HG03045 (cell line): ENCODE results near the gene ARHGEF2.

Source experiments
- ATAC-seq: cut with Tn5 transposase; IDR thresholded peaks from one replicate; pipeline ENCODE4 v1.9.1; 2021; ENCODE audit warnings: mild to moderate bottlenecking, moderate library complexity; ENCODE audit not compliant: unreplicated experiment

Gene ARHGEF2

DNA sequence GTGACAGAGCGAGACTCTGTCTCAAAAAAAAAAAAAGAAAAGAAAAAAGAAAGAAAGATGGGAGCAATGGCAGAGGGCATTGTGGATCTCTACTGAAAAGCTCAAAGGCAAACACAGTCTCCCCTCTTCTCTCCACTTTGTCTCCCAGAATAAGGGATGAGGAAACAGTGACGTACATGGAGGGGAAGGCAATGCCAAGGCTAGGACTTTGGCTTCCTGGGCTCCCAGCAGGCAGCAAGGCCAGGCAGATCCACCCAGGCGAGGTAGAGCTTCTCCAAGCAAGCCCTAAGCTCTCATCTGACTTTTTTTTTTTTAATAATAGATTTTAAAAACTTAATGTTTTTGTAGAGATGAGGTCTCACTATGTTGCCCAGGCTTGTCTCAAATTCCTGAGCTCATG lies 4.6 kb downstream of the ARHGEF2 start:
- ATAC-seq, result no peak

DNA sequence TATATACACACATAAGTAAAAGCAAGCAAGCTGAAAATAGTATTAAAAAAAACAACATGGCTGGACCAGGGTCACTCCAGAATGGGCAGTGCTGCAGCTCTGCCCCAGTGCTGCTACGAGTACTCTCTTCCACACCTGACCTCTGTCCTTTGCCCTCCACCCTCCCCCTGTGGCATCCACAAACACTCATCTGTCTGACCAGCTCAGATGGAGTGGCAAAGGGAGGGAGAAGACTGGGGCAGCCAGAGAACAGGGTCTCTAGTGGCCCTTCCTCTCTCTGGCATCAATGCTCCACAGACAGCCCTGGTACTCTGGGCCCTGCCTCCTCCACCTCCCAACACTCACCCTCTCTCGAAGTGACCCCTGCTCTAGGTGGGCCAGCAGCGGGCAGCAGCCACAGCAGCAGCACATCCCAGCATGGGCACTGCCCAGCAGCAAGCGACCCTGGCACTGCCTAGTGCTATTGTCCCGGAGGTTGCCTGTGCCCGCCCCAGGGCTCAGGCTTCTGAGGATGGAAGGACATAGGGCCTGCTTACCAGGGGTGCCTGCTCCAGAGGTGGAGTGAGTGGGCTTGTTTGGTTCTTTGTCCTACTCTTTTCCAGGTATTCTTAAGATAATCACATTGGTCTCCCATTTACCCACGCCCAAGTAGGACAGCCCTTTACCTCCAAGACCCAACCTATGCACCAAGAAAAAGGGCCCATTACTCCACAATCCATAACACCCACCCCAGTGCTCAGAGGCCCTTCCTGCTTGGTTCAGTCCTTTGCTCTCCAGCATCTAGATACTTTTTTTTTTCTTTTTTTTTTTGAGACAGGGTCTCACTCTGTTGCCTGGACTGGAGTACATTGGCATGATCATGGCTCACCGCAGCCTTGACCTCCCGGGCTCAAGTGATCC lies 6.2 kb downstream of the ARHGEF2 start:
- ATAC-seq, result no peak

DNA sequence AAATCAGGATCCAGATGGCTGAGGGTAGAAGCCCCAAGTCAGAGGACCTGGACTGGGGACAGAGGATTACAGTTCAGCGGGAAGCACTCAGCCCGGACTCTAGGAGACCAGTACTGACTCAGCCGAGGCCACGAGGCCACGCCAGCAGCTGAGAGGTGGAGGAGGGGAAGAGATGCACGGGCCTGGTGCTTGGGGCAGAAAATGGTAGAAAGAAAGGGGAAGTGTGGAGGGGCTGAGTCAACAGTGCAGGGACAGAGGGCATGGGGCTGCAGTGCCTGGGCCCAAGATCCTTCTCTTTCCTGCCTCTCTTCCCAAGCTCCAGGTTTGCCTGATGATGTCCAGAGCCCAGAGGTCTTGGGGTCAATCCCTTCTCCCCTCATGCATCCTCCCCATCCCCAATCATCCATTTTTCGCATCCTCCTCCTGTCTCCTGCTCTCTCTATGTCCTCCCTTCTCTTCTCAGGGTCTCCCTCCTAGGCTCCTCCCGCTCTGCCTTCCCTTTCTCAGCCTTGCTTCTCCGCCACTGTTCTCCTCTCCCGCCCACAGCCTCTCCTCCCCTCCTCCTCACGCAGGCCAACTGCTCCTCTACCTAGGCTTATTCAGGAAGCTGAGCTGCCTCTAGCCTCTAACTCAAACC lies 7.7 kb downstream of the ARHGEF2 start:
- no peak for ATAC-seq

DNA sequence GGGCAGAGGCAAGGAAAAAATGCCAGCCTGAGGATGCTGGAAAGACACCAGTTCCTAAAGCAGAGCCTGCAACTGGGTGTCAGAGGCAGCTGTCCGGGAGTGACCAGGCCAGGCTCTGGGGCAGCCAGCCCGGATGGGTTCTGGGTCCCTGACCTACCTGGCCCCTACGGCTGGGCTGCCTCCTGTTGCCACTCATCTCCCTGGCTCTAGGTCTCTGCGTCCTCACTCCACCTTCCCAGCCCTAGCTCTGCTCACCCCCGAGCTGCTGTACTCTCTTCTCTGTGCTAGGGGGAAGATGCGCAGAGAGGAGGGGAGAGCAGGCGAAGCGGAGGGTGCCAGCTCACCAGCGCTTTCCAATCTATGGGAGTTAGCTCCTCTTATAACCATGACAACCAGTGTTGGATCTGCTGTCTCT lies 9.0 kb downstream of the ARHGEF2 start:
- ATAC-seq, result no peak

- no peak for ATAC-seq
Measured at GRCh38 chr1:155968670-155969069, 9.7 kb downstream of the ARHGEF2 start.

DNA sequence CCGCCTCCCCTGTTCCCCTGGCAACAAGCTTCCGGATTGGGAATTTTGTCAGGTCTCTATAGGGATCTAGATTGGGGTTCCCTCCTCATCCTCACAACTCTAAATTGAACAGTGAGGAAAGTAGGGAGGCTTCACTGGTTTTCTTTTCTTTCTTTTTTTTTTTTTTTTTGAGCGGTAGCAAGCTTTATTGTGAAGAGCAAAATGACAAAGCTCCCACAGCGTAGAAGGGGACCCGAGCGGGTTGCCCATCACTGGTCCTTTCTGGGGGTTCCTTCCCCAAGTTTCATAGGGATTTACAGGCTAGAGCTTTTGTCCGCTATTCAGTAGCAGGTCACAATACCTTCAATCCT lies 10.3 kb downstream of the ARHGEF2 start:
- ATAC-seq, result no peak

GRCh38 chr1:155967341-155968050 lies 10.9 kb downstream of the ARHGEF2 start:
- no peak for ATAC-seq

DNA sequence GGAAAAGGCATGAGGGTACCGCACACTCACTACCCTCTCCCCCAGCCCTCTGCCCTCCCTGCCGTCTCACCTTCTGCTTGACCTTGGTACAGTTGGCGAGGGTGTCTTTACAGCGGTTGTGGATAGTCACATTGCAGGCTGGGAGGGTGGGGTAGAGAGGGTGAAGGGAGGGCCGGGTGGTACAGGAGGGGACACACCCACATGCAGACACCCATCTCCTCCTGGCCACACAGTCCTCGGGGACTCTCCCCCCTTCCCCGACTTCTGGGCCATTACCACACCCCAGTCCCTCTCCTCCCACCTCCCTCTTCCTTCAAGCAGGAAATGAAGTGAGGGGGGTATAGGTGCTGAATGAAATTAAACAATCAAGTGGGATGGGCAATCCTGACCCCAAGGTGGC lies 11.6 kb downstream of the ARHGEF2 start:
- no peak for ATAC-seq

DNA sequence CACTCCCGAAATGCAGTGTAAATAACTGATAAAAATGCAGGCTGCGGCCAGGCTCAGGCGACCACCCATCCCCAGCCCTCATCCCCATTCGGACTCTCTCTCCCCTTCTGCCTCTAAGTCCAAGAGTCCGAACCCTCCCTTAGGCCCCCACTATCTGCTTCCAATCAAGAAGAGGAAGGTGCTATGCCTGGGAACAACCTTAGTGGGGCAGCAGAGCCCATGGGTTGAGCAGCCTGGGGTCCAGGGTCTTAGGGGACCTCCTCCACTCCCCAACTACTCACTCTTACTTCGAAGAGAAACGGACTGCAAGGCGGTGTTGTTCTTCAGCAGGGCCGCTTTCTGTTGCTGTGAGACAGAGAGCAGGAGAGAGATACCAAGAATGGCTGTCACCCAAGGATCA lies 12.2 kb downstream of the ARHGEF2 start:
- ATAC-seq, result no peak

- no peak for ATAC-seq
Measured at GRCh38 chr1:155964193-155964592, 14.2 kb downstream of the ARHGEF2 start.

- no peak for ATAC-seq
Measured at GRCh38 chr1:155962599-155963211, 15.6 kb downstream of the ARHGEF2 start.

DNA sequence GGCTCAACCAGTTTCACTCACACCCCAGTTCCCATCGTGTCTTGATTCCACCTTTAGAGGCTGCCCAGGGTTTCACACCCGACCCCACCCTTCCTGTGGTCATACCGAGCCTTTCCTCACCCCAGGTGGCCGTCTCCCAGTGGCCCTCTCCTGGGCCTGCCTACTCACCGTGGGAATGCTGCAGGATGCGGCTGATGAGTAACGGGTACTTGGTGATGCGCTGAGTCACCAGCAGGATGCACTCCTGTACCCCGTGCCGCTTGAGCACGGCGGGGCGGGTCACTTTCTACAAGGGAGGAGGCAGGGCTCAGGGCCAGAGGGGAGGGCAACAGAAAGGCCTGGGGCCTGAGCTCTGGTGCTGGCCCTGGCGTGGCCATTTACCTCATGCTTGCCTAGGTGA lies 16.4 kb downstream of the ARHGEF2 start:
- no peak for ATAC-seq

DNA sequence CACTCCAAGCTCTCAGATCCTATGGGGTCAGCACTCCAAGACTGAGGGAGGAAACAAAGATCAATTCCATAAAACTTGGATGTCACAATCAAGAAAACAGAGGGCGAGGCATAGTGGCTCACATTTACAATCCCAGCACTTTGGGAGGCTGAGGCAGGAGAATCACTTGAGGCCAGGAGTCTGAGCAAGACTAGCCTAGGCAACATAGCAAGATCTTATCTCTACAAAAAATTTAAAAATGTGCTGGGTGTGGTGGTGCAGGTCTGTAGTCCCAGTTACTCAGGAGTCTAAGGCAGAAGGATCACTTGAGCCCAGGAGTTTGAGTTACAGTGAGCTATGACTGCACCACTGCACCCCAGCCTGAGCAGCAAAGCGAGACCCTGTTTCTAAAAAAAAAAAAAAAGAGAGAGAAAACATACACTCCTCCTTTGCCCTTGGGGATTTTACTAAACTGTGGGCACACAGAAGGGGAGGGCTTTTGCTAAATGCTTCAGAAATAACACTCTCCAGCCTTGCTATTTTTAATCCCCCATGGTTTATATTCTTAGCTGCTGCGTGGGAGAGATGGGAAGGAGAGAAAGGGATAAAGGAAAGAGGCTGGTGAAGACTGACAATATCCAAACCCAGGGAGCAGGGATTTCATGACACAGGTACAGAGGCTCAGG lies 18.1 kb downstream of the ARHGEF2 start:
- ATAC-seq, result no peak

DNA sequence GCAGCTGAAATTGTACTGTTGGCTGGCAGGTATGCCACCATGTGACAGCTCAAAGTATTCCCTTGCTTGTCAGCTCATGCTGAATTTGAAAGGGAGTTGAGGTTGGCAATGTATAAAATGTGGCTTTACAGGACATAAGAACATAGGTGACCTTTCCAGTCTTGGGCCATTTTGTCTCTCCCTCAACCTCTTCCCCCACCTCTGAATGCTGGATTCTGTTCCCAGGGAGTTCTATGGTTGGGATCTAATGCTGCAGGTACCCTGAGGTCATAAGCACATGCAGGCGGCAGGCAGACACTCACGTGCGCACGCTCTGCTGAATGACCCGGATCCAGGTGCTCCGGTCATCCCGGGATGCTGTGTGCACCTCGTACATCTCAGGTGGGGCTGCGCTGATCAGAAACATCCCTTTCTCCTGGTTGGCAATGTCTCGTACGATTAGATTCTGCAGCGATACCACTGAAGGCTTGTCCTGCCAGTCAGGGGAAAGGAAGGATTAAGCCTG lies 20.9 kb downstream of the ARHGEF2 start:
- no peak for ATAC-seq

- ATAC-seq, result no peak
Measured at GRCh38 chr1:155954645-155955044, 23.7 kb downstream of the ARHGEF2 start.

GRCh38 chr1:155952505-155952890 lies 25.8 kb downstream of the ARHGEF2 start:
- no peak for ATAC-seq

GRCh38 chr1:155951753-155952504 lies 26.4 kb downstream of the ARHGEF2 start:
- ATAC-seq, result no peak

- no peak for ATAC-seq
Measured at GRCh38 chr1:155950829-155951228, 27.5 kb downstream of the ARHGEF2 start.

GRCh38 chr1:155947741-155948140 lies 30.6 kb downstream of the ARHGEF2 start:
- ATAC-seq, result no peak

DNA sequence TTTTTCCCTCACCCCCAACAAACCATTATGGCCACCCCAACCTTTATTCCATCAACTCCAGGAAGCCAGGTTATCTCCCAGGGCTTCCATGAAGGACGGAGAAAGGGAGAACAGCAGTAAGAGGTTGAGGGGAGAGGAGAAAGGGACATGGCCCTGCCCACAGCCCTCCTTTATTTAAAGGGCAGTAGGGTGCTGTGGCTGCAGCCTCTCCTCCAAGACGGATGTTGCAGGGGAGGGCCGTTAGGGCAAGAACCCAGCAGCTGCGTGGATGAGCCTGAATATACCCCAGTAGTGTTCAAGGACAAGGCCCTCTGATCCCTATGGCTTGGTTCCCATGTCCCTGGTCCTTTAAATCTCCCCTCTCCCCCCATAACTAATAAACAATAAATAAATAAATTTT lies 31.1 kb downstream of the ARHGEF2 start:
- no peak for ATAC-seq
